Sigmoid colon (tissue), 4 donors: ENCODE data around the gene ALKBH1.

Experiments
- CTCF ChIP-seq, 4 experiments: fragments of 450-650 bp in 3 of 4; fragments of 200-600 bp in 1 of 4; IDR thresholded peaks; one replicate each; pipeline ENCODE4 v1.5.1; 2016 to 2019; ENCODE audit warnings: antibody characterized with exemption in 4 of 4, mild to moderate bottlenecking in 3 of 4, moderate library complexity in 2 of 4
- POLR2A ChIP-seq, 2 donors: fragments of 450-650 bp; IDR thresholded peaks; one replicate each; pipeline ENCODE4 v1.6.1; 2016; ENCODE audit warnings: antibody characterized with exemption in 2 of 2, mild to moderate bottlenecking in 2 of 2, moderate library complexity in 2 of 2
- POLR2AphosphoS5 ChIP-seq, 4 donors: sonication (generic); formaldehyde crosslinking; IDR thresholded peaks; one replicate each; pipeline ENCODE4 v1.6.1; 2017; ENCODE audit warnings: antibody characterized with exemption in 4 of 4

GRCh38 chr14:77648520-77649200, 59.2 kb downstream of the ALKBH1 start:
- TF ChIP-seq CTCF (IDR thresholded peaks at IDR 0.05), result no peak
- no peak for TF ChIP-seq POLR2A (IDR thresholded peaks at IDR 0.05)
- TF ChIP-seq POLR2AphosphoS5 (IDR thresholded peaks at IDR 0.05), result no peak
